HG03565 (cell line): Measurements from ENCODE around the gene BANF1.
"Not testable (repeated sequence)": the region's sequence is repeated elsewhere in the genome, so short reads cannot be mapped to it uniquely, and the experiment has no call there.

Source experiments
- ATAC-seq: cut with Tn5 transposase; IDR thresholded peaks from one replicate; pipeline ENCODE4 v1.9.1; 2021; ENCODE audit warnings: mild to moderate bottlenecking, moderate library complexity; ENCODE audit not compliant: unreplicated experiment

Gene BANF1

DNA sequence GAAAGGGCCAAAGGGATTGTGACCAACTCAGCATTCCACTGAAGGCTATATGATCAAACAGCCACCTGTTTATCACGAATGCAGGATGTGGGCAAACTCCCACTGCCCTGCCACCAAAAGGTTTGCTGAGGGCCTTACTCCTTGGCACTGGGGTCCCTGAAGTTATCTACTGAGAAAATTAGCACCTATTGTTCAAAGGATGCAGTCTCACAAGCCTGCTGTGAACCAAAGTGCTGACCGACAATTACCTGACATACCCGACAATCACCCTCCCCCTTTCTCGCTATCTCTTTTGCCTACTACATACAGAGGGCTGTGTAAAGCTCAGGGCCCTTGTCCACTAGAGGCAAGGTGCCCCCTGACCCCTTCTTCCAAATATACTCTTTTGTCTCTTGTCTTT, 7.7 kb downstream of the BANF1 start:
- ATAC-seq: not testable (repeated sequence)

DNA sequence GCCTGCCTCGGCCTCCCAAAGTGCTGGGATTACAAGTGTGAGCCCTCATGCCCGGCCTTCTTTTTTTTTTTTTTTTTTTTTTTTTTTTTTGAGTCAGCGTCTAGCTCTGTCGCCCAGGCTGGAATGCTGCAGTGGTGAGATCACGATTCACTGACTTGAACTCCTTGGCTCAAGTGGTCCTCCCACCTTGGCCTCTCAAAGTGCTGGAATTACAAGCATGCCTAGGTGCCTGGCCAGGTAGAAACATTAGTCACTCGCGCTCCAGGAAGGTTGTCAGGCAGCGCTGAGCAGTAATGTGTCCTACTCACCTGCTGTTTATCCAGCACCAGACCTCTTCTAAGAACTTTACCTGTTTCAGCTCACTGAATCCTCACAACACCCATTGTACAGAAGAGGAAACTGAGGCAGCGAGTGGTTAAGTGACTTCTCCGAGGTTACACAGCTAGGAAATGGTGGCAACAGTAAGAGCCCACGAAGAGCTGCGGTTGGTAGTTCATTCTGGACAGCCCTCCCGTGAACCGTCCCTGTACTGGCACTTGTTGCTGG, 9.0 kb downstream of the BANF1 start:
- no peak for ATAC-seq

DNA sequence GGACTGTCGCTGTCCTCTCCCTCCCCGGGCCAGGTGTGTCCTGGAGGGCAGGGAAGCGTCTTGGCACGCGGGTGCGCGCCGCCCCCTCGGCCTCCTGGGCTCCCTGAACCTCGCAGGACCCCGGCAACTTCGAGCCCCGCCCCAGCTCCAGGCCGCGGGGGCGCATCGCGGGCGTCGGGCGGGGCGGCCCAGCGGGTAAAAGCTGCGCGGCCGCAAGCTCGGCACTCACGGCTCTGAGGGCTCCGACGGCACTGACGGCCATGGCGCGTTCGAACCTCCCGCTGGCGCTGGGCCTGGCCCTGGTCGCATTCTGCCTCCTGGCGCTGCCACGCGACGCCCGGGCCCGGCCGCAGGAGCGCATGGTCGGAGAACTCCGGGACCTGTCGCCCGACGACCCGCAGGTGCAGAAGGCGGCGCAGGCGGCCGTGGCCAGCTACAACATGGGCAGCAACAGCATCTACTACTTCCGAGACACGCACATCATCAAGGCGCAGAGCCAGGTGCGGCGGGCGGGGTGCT, 9.5 kb downstream of the BANF1 start, which contains the start of gene CST6:
Gene CST6, plus strand, starts transcription at position 224 of the 519 bp plus-strand sequence. Its CDS starts 37 bp downstream, at position 261.
- ATAC-seq: no peak

DNA sequence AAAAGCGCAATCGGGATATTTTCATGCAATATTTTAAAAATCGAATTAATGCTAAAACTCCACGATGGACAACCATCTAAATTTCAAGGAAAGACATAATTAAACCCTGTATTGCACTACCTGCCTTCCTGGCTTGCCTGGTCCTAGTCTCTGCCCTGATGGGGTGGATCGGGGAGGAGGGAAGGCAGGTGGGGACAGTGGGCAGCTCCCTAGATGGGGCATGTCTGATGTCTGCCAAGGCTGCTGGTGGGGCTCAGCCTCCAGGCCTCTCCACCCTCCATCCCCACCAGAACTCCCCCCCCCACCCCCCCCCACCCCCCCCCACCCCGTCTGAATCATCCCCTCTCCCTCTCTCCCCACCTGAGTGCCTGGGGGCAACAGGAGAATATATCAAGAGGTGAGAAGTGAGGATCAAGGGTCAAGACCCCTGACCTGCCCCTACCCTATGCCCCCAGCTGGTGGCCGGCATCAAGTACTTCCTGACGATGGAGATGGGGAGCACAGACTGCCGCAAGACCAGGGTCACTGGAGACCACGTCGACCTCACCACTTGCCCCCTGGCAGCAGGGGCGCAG, 10.2 kb downstream of the BANF1 start:
- no peak for ATAC-seq

DNA sequence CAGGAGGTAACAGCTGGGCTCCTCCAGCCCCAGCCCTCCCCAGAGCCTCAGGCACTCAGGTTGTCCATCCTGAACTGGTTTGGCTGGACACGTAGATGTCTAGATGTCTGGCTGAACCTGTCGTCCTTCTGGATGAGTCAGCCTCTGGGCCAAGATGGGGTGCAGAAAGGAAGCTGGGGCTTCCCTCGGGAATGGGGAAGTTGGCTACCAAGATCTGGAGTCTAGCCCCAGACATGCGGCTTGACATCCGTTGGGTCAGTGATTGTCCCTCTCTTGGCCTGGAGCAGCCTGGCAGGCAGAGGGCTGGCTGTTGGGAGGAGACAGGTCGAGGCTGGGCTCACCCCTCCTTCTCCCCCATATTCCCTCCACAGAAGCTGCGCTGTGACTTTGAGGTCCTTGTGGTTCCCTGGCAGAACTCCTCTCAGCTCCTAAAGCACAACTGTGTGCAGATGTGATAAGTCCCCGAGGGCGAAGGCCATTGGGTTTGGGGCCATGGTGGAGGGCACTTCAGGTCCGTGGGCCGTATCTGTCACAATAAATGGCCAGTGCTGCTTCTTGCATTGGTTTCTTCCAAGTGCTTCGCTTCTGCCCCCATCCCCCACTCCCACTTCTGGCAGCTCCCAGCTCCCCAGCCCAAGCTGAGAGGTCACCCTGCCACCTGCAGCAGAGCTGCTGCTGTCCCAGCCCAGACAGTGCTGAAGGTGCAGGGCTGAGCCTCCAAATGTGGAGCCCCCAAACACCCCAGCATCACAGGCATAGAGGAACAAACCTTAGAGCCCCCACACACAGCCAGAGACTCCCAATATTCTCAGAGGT, 10.9 kb downstream of the BANF1 start:
- no peak for ATAC-seq

DNA sequence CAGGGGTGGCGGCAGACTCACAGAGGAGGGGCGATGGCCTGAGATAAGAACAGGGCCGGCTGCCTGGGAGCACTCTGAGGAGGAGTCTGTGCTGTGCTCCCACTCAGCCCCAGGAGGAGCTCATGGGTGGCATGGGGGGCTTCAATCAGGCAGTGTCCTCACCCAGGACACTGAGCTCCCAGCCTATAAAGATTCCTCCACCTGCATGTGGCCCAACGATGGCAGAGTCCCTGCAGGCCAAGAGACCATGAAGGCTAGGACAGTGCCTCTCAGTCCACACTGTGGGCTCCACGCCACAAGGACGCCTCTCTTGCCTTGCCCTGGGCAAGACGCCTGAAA, 11.4 kb downstream of the BANF1 start:
- ATAC-seq: no peak

DNA sequence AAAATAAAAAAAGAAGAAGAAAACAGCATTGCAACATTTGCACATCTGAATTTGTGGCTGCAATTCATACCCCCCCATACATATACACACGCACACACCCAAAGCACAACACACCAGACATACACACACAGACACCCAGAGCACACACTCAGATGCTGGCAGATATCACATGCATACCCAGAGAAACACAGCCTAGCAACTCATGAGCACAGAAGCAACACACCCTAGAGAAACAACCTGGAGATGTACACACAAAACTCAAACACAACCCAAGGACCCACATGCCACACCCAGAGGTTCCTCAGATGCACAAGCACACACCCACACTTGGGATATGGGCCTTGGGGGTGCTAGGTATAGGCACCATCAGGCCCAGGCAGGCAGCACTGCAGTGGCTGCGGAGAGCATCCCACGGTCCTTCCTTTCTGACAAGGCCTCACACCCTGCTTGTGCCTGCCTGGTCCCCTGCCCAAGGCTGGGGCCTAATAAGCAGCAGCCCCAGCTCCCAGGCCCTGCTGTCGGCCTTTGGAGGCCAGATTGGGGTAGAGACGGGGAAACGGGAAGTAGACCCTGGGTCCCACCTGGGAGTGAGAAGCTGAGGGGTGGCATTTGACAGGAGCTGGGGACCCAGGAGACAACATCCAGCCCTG, 12.6 kb downstream of the BANF1 start:
- no peak for ATAC-seq

- ATAC-seq: no peak
Measured at GRCh38 chr11:66015454-66015881, 13.2 kb downstream of the BANF1 start.

DNA sequence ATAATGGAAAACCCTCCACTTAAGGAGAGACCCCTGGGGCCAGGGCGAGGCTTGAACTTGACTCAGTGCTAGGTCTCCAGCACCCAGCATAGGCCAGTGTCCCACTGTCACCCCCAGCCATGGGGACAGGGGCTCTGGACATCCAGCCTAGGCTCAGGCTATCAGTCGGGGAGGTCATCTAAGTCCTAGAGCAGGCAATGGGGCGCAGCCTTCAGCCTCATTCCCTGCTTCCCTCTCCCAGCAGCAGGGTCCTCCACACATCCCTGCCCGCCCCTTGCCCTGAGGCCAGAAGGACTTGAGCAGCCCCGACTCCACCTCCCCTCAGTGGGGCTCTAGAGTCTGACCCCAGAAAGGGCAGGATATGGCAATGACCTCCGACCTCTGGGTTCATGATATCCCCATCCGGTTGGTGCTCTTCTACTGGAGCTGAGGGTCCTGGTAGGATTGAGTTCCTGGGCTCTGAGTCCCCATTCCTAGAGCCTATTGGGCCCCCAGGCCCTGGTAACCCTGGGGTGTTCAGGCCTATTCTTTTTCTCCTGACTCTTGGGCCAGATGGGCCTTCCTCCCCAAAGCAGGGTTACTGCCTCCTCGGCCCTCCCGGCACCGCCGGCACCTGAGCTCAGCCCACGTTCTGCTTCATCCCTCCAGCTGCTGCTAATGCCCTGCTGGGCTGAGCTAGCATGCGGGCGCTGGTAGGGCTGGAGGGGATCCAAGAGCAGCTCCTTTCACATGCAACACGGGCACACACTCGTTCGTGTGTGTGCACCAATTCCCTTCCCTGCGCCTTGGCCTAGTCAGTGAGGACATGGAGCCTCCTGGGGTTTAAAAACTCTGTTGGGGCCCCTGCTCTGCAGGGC, 13.9 kb downstream of the BANF1 start:
- ATAC-seq: no peak

DNA sequence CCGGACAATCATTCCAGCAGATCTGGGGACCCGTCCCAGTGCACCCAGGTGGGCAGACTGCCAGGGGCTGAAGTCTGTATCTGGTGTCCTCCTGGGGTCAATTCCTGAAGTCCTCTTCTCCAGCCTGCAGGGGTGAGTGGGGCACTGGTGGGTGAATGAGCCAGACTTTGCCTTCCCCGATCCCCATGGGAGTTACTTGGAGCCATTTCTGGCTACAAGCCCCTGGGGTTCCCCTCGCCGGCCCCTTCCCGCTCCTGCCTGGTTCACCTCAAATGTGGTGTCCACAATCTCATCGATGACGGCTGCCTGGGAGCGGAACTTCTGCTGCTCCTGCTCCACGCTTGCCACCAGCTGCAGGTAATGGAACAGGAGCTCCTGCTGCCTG, 14.5 kb downstream of the BANF1 start:
- ATAC-seq: no peak

GRCh38 chr11:66017321-66017720, 15.0 kb downstream of the BANF1 start:
- no peak for ATAC-seq

GRCh38 chr11:66020212-66020611, 17.9 kb downstream of the BANF1 start:
- ATAC-seq: no peak

- ATAC-seq: no peak
Measured at GRCh38 chr11:66020618-66021357, 18.5 kb downstream of the BANF1 start.

DNA sequence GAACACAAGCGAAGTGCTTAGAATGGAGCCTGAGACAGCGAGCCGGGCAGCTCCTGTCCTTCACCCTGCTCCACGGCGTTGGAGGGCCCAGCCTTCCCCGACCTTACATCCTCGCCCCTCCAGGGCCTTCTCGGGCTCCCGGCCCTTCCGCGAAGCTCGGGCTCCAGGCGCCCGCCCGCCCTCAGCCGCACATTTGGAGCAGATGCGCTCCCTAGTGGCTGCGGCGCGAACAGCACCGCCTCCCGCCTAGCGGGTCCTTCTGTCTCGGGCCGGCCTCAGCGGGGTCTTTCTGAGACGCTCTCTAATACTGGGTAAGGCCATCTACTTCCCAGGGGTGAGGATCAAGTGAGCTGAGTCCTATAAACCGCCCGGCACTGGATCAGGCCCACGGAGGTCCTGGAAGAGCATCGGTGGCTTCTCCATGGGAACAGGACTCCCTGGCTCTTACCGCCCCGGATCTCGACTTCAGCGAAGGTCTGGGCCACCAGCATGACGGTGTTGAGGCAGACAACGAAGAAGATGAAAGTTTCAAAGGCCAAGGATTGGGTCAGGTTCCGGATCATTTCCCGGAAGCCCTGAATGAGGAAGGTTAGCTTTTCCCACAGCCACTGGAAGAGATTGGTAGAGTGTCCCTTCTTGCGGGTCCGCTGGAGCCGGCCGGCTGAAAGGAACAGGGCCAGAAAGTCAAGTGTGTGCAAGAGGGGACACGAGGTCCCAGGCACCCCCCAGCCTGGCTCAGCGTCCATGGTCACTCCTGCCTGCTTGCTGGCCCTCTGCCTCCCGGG, 20.3 kb downstream of the BANF1 start:
- no peak for ATAC-seq

GRCh38 chr11:66023186-66023440, 20.8 kb downstream of the BANF1 start:
- ATAC-seq: not testable (repeated sequence)

DNA sequence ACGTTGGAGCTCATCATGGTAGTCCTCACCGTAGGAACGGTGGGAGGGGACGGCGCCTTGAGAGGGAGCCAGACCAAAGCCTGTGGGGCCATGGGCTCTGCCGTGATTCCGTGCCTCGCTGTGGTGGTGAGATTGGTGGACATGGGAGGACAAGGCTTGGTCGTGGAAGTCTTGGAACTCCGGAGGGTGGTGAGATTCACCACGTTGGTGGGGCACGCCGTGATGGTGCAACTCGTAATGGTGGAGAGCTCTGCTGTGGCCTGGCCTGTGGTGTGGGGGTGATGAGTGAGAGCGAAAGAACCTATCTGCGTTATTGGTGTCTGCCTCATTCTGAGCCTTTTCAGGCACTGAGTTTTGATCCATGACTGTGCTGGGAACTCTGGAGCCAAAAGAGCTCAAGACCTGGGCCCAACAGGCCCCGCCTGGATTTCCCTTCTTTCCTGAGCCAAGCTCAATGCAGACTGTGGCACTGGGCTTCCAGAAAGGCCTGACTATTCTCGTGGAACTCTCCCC, 23.8 kb downstream of the BANF1 start, which contains the start of gene CATSPER1:
Gene CATSPER1, minus strand, starts transcription at position 463 of the 513 bp plus-strand sequence. Its CDS starts 100 bp downstream, at position 363.
- no peak for ATAC-seq

- ATAC-seq: no peak
Measured at GRCh38 chr11:66032957-66033735, 30.8 kb downstream of the BANF1 start.

- no peak for ATAC-seq
Measured at GRCh38 chr11:66035653-66036333, 33.5 kb downstream of the BANF1 start.
